MM.1S (cell line): ENCODE results near the gene XRCC3.

Experiments used
- EZH2 ChIP-seq: fragments of 300-600 bp; sonication (generic); optimal IDR thresholded peaks from 2 replicates; pipeline ENCODE3; 2017; ENCODE audit warnings: low read depth, mild to moderate bottlenecking, antibody characterized with exemption, low read length, mixed read lengths
- TF ChIP-seq, protein P1 (sequence below): fragments of 300-600 bp; sonication (generic); IDR thresholded peaks from 2 replicates; pipeline ENCODE4 v1.5.1; 2016; ENCODE audit warnings: antibody characterized with exemption, low read length, mixed read lengths

DNA sequence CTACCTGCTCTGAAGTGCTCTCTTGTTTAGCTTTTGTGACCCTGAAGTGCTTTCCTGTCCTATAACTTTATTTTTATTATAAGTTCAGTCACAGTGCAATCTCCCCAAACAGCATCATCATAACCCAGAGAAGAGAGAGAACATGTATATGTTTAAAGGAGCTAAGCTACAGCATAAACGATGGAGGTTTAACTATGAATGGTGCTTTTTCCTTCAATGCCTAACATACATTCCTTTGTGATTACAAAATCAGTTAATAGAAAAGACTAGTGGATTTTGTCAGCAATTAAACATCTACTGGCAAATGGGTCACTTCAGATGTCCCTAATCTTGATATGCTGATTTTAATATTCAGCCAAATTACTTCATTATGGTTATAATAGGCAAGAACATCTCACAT is 46.8 kb upstream of the XRCC3 start:
- TF ChIP-seq, protein P1, sequence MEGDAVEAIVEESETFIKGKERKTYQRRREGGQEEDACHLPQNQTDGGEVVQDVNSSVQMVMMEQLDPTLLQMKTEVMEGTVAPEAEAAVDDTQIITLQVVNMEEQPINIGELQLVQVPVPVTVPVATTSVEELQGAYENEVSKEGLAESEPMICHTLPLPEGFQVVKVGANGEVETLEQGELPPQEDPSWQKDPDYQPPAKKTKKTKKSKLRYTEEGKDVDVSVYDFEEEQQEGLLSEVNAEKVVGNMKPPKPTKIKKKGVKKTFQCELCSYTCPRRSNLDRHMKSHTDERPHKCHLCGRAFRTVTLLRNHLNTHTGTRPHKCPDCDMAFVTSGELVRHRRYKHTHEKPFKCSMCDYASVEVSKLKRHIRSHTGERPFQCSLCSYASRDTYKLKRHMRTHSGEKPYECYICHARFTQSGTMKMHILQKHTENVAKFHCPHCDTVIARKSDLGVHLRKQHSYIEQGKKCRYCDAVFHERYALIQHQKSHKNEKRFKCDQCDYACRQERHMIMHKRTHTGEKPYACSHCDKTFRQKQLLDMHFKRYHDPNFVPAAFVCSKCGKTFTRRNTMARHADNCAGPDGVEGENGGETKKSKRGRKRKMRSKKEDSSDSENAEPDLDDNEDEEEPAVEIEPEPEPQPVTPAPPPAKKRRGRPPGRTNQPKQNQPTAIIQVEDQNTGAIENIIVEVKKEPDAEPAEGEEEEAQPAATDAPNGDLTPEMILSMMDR = no peak
- no peak for TF ChIP-seq EZH2
